HepG2 (cell line): Measurements from ENCODE around the gene BRD2. TPM values are rescaled to one million over a fixed set of nuclear protein-coding genes. Genes with fewer than 3 reads are reported as not detected.

Experiments used
- ATF1 ChIP-seq: IDR thresholded peaks from 2 replicates; pipeline ENCODE4 v1.6.1; 2016; ENCODE audit warnings: mild to moderate bottlenecking, control low read depth
- CAMTA2 ChIP-seq: sonication (generic); formaldehyde crosslinking; IDR thresholded peaks from 2 replicates; pipeline ENCODE4 v1.4.0; 2020; ENCODE audit warnings: mild to moderate bottlenecking, missing genetic modification reagents, borderline replicate concordance
- CREM ChIP-seq, 2 experiments: sonication (generic) in 1 of 2; formaldehyde crosslinking in 1 of 2; IDR thresholded peaks; 2 replicates each; pipeline versions ENCODE4 v1.4.0 to v1.6.1; 2016 to 2020; ENCODE audit warnings: antibody characterized with exemption in 1 of 2, mild to moderate bottlenecking in 1 of 2, missing genetic modification reagents in 1 of 2
- EZH2 ChIP-seq: conservative IDR thresholded peaks from 2 replicates; pipeline ENCODE4 v1.6.1; 2012; ENCODE audit warnings: mild to moderate bottlenecking, low read depth, low read length, moderate library complexity
- KLF11 ChIP-seq: IDR thresholded peaks from 2 replicates; pipeline ENCODE4 v1.6.1; 2016; ENCODE audit warnings: missing compliant biosample characterization
- KLF16 ChIP-seq, 2 experiments: sonication (generic) in 1 of 2; formaldehyde crosslinking in 1 of 2; IDR thresholded peaks; 2 replicates each; pipeline versions ENCODE4 v1.6.1 to v1.8.0; 2016 to 2023; ENCODE audit warnings: missing genetic modification reagents in 2 of 2, missing compliant biosample characterization in 1 of 2
- MAFF ChIP-seq: IDR thresholded peaks from 2 replicates; pipeline ENCODE4 v1.6.1; 2011; ENCODE audit warnings: low read depth, low read length, improper control_type of control experiment
- NFYB ChIP-seq: sonication (generic); formaldehyde crosslinking; IDR thresholded peaks from 2 replicates; pipeline ENCODE4 v1.4.0; 2020; ENCODE audit warnings: missing genetic modification reagents
- NFYC ChIP-seq: IDR thresholded peaks from 2 replicates; pipeline ENCODE4 v1.6.1; 2016; ENCODE audit warnings: missing genetic modification reagents, missing compliant biosample characterization
- REL ChIP-seq: sonication (generic); formaldehyde crosslinking; conservative IDR thresholded peaks from 2 replicates; pipeline ENCODE4 v1.8.0; 2022; ENCODE audit warnings: mild to moderate bottlenecking, missing genetic modification reagents, moderate library complexity
- REXO4 ChIP-seq: sonication (generic); formaldehyde crosslinking; IDR thresholded peaks from 2 replicates; pipeline ENCODE4 v1.8.0; 2022; ENCODE audit warnings: missing genetic modification reagents, mild to moderate bottlenecking, borderline replicate concordance
- RFXANK ChIP-seq: IDR thresholded peaks from 2 replicates; pipeline ENCODE4 v1.6.1; 2016
- RFXAP ChIP-seq: sonication (generic); formaldehyde crosslinking; IDR thresholded peaks from 2 replicates; pipeline ENCODE4 v1.4.0; 2020; ENCODE audit warnings: missing genetic modification reagents, borderline replicate concordance
- SOX5 ChIP-seq: IDR thresholded peaks from 2 replicates; pipeline ENCODE4 v1.6.1; 2016; ENCODE audit warnings: borderline replicate concordance
- TBP ChIP-seq: sonication (generic); formaldehyde crosslinking; IDR thresholded peaks from 2 replicates; pipeline ENCODE4 v1.5.0; 2020; ENCODE audit warnings: missing genetic modification reagents
- ZFP37 ChIP-seq: sonication (generic); formaldehyde crosslinking; IDR thresholded peaks from 2 replicates; pipeline ENCODE4 v1.4.0; 2020; ENCODE audit warnings: missing genetic modification reagents, borderline replicate concordance
- ZNF234 ChIP-seq: sonication (generic); formaldehyde crosslinking; conservative IDR thresholded peaks from 2 replicates; pipeline ENCODE4 v1.5.1; 2020; ENCODE audit warnings: mild to moderate bottlenecking, missing genetic modification reagents
- ZNF446 ChIP-seq: sonication (generic); formaldehyde crosslinking; IDR thresholded peaks from 2 replicates; pipeline ENCODE4 v1.5.0; 2020; ENCODE audit warnings: mild to moderate bottlenecking, missing genetic modification reagents
- ZNF562 ChIP-seq: sonication (generic); formaldehyde crosslinking; IDR thresholded peaks from 2 replicates; pipeline ENCODE4 v1.8.0; 2022; ENCODE audit warnings: missing genetic modification reagents, borderline replicate concordance
- ZNF644 ChIP-seq: IDR thresholded peaks from 2 replicates; pipeline ENCODE4 v1.6.1; 2016; ENCODE audit warnings: low read depth
- ZSCAN31 ChIP-seq: sonication (generic); formaldehyde crosslinking; IDR thresholded peaks from 2 replicates; pipeline ENCODE4 v1.5.0; 2020; ENCODE audit warnings: low read depth, mild to moderate bottlenecking, missing genetic modification reagents
- polyA plus RNA-seq, 8 experiments: library from polyadenylated mRNA; depleted of rRNA in 3 of 8; stranded (reverse) in 7 of 8; unstranded in 1 of 8; fragments of >200 nt; fragmentation: Illumina TruSeq in 4 of 8; extraction: Trizol in 4 of 8; gene quantifications; 2 replicates each; pipeline versions ENCODE4 v1.2.1 to v1.2.3, GENCODE V29; 2011 to 2016; ENCODE audit warnings: low read depth in 4 of 8, missing spikeins in 1 of 8, mixed read lengths in 1 of 8; ENCODE audit not compliant: insufficient read depth in 1 of 8
- total RNA-seq, 5 experiments: library from RNA; depleted of rRNA; stranded (reverse); fragments of >200 nt; fragmentation: Illumina TruSeq; extraction: Trizol; gene quantifications; 2 replicates each; pipeline ENCODE4 v1.2.3, GENCODE V29; 2016; ENCODE audit warnings: low read depth in 1 of 5
- TF ChIP-seq, protein P1 (sequence below): sonication (generic); formaldehyde crosslinking; IDR thresholded peaks from 2 replicates; pipeline ENCODE4 v1.8.1; 2023; ENCODE audit warnings: mild to moderate bottlenecking, missing genetic modification reagents
- TF ChIP-seq, protein P2 (sequence below): IDR thresholded peaks from 2 replicates; pipeline ENCODE4 v1.6.1; 2016; ENCODE audit warnings: low read depth, missing genetic modification reagents, missing compliant biosample characterization
- TF ChIP-seq, protein P3 (sequence below): sonication (generic); formaldehyde crosslinking; IDR thresholded peaks from 2 replicates; pipeline ENCODE4 v1.4.0; 2020; ENCODE audit warnings: missing genetic modification reagents, mild to moderate bottlenecking, borderline replicate concordance

Gene BRD2
- total and polyA plus RNA-seq, 2 of the 13 experiments (the other 11 are each of a cell fraction or from before 2014, with no cell fraction given) = 143 to 202 TPM

DNA sequence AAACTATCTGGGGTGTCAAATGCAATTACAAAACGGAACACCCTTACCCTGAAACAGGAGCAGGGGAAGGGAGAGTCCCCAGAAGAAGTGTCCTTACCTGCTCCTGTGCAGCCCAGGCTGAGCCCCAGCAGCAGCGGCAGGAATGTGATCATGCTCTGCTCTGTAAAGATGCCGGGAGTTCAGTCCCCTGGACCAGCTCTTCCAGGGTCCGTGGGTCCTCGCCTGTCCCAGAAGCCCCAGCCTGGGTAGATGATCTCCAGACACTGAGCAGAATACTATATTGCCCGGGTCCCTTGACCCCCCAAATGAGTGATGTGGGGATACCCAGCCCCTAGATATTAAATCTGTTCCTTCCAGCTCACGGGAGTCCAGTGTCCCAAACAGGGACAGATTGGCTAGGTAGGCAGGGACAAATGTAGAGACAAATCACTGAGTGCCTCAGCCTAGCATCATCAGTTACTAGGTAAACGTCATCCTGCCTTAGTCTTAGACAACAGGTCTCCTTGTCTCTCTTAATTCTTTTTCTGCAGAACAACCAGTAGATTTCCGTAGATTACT, 27.7 kb upstream of the BRD2 start, which contains the start of gene HLA-DMB (continued):
- TF ChIP-seq ZNF446 (CRISPR knock-in tag) (no peak), NFYC (CRISPR knock-in tag) (peak; percentile 54; the same call in 1 of the 2 replicates), REL (CRISPR knock-in tag) (no peak), ZNF562 (CRISPR knock-in tag) (no peak), KLF11 (CRISPR knock-in tag) (no peak), ZNF644 (CRISPR knock-in tag) (no peak), ZSCAN31 (no peak), CAMTA2 (CRISPR knock-in tag) (no peak), KLF16 (CRISPR knock-in tag; IDR thresholded peaks at IDR 0.05) (no peak), ZNF234 (no peak), ZFP37 (CRISPR knock-in tag) (no peak), RFXANK (CRISPR knock-in tag) (peak; percentile 99), CREM (IDR thresholded peaks at IDR 0.05) (peak; percentile 84), CREM (CRISPR knock-in tag; IDR thresholded peaks at IDR 0.05) (no peak), SOX5 (CRISPR knock-in tag) (no peak), ATF1 (CRISPR knock-in tag) (peak; percentile 90), EZH2 (no peak), MAFF (no peak), RFXAP (peak; percentile 100), TBP (CRISPR knock-in tag) (no peak), NFYB (peak; percentile 57), REXO4 (CRISPR knock-in tag) (no peak)
- TF ChIP-seq, protein P1, sequence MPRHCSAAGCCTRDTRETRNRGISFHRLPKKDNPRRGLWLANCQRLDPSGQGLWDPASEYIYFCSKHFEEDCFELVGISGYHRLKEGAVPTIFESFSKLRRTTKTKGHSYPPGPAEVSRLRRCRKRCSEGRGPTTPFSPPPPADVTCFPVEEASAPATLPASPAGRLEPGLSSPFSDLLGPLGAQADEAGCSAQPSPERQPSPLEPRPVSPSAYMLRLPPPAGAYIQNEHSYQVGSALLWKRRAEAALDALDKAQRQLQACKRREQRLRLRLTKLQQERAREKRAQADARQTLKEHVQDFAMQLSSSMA (CRISPR knock-in tag) = no peak
- TF ChIP-seq, protein P2, sequence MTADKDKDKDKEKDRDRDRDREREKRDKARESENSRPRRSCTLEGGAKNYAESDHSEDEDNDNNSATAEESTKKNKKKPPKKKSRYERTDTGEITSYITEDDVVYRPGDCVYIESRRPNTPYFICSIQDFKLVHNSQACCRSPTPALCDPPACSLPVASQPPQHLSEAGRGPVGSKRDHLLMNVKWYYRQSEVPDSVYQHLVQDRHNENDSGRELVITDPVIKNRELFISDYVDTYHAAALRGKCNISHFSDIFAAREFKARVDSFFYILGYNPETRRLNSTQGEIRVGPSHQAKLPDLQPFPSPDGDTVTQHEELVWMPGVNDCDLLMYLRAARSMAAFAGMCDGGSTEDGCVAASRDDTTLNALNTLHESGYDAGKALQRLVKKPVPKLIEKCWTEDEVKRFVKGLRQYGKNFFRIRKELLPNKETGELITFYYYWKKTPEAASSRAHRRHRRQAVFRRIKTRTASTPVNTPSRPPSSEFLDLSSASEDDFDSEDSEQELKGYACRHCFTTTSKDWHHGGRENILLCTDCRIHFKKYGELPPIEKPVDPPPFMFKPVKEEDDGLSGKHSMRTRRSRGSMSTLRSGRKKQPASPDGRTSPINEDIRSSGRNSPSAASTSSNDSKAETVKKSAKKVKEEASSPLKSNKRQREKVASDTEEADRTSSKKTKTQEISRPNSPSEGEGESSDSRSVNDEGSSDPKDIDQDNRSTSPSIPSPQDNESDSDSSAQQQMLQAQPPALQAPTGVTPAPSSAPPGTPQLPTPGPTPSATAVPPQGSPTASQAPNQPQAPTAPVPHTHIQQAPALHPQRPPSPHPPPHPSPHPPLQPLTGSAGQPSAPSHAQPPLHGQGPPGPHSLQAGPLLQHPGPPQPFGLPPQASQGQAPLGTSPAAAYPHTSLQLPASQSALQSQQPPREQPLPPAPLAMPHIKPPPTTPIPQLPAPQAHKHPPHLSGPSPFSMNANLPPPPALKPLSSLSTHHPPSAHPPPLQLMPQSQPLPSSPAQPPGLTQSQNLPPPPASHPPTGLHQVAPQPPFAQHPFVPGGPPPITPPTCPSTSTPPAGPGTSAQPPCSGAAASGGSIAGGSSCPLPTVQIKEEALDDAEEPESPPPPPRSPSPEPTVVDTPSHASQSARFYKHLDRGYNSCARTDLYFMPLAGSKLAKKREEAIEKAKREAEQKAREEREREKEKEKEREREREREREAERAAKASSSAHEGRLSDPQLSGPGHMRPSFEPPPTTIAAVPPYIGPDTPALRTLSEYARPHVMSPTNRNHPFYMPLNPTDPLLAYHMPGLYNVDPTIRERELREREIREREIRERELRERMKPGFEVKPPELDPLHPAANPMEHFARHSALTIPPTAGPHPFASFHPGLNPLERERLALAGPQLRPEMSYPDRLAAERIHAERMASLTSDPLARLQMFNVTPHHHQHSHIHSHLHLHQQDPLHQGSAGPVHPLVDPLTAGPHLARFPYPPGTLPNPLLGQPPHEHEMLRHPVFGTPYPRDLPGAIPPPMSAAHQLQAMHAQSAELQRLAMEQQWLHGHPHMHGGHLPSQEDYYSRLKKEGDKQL (CRISPR knock-in tag) = no peak
- TF ChIP-seq, protein P3, sequence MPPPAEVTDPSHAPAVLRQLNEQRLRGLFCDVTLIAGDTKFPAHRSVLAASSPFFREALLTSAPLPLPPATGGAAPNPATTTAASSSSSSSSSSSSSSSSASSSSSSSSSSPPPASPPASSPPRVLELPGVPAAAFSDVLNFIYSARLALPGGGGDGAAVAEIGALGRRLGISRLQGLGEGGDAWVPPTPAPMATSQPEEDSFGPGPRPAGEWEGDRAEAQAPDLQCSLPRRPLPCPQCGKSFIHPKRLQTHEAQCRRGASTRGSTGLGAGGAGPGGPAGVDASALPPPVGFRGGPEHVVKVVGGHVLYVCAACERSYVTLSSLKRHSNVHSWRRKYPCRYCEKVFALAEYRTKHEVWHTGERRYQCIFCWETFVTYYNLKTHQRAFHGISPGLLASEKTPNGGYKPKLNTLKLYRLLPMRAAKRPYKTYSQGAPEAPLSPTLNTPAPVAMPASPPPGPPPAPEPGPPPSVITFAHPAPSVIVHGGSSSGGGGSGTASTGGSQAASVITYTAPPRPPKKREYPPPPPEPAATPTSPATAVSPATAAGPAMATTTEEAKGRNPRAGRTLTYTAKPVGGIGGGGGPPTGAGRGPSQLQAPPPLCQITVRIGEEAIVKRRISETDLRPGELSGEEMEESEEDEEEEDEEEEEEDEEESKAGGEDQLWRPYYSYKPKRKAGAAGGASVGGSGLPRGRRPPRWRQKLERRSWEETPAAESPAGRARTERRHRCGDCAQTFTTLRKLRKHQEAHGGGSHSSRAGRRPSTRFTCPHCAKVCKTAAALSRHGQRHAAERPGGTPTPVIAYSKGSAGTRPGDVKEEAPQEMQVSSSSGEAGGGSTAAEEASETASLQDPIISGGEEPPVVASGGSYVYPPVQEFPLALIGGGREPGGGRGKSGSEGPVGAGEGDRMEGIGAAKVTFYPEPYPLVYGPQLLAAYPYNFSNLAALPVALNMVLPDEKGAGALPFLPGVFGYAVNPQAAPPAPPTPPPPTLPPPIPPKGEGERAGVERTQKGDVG (CRISPR knock-in tag) = no peak
